IMR-90 (cell line): ENCODE data around the gene C3. TPM values are rescaled to one million over a fixed set of nuclear protein-coding genes. Genes with fewer than 3 reads are reported as not detected.

Experiments
- ATAC-seq: fragments of 200-7000 bp; cut with Tn5 transposase; 2 replicates; pipeline ENCODE4 v1.9.1; 2020; ENCODE audit warnings: low read depth, mild to moderate bottlenecking, moderate library complexity
- BruUV-seq: library from RNA; stranded (reverse); fragments of 400-500 nt; replicated peaks from 2 replicates; lab custom pipeline; 2021; lab: Mats Ljungman, UMichigan
- CTCF ChIA-PET: fragments of 300-600 bp; formaldehyde crosslinking; extraction: SDS; loops from one replicate; lab custom pipeline; 2021; ENCODE audit warnings: antibody characterized with exemption; lab: Yijun Ruan, JAX
- POLR2A ChIA-PET: fragments of 300-600 bp; sonication (Branson Sonifier 250); formaldehyde crosslinking; loops from one replicate; lab custom pipeline; 2022; ENCODE audit warnings: antibody characterized with exemption; ENCODE audit not compliant: unreplicated experiment; lab: Charles Lee
- DNase-seq: peaks from one replicate; pipeline ENCODE4 v3.0.0; 2013
- H2AFZ ChIP-seq: replicated peaks from 2 replicates; pipeline ENCODE3; 2013; ENCODE audit warnings: low read length, mild to moderate bottlenecking; ENCODE audit not compliant: poor library complexity
- H2AK5ac ChIP-seq: 2 replicates; pipeline ENCODE4 v1.6.1; 2013; ENCODE audit warnings: low read depth, low read length, inconsistent platforms
- H2AK9ac ChIP-seq: replicated peaks from 2 replicates; pipeline ENCODE3; 2013; ENCODE audit warnings: mild to moderate bottlenecking, low read depth, low read length, moderate library complexity; ENCODE audit not compliant: poor library complexity
- H2BK120ac ChIP-seq: 2 replicates; pipeline ENCODE4 v1.6.1; 2013; ENCODE audit warnings: low read depth, low read length, inconsistent platforms
- H2BK15ac ChIP-seq: 3 replicates; pipeline ENCODE4 v1.6.1; 2013; ENCODE audit warnings: low read depth, low read length, inconsistent platforms
- H2BK20ac ChIP-seq: 2 replicates; pipeline ENCODE4 v1.6.1; 2013; ENCODE audit warnings: low read depth, mild to moderate bottlenecking, inconsistent platforms, low read length, moderate library complexity
- H2BK5ac ChIP-seq: 2 replicates; pipeline ENCODE4 v1.6.1; 2013; ENCODE audit warnings: mild to moderate bottlenecking, low read depth, low read length, inconsistent platforms; ENCODE audit not compliant: poor library complexity, severe bottlenecking
- H3K14ac ChIP-seq: replicated peaks from 2 replicates; pipeline ENCODE4 v1.6.1; 2013; ENCODE audit warnings: low read depth, low read length, inconsistent platforms
- H3K18ac ChIP-seq: 2 replicates; pipeline ENCODE4 v1.6.1; 2013; ENCODE audit warnings: low read depth, low read length, control low read depth
- H3K23ac ChIP-seq: 2 replicates; pipeline ENCODE4 v1.6.1; 2013; ENCODE audit warnings: low read depth, low read length, inconsistent platforms
- H3K27ac ChIP-seq: 2 replicates; pipeline ENCODE4 v1.5.1; 2013; ENCODE audit warnings: mild to moderate bottlenecking, control low read depth, low read length; ENCODE audit not compliant: insufficient read depth
- H3K27me3 ChIP-seq: 2 replicates; pipeline ENCODE4 v1.6.1; 2013; ENCODE audit warnings: low read length; ENCODE audit not compliant: control insufficient read depth, insufficient read depth
- H3K36me3 ChIP-seq: 2 replicates; pipeline ENCODE4 v1.6.1; 2013; ENCODE audit warnings: low read length, mixed read lengths; ENCODE audit not compliant: control insufficient read depth, insufficient read depth
- H3K4ac ChIP-seq: 2 replicates; pipeline ENCODE4 v1.6.1; 2013; ENCODE audit warnings: low read depth, low read length, inconsistent platforms
- H3K4me1 ChIP-seq: 2 replicates; pipeline ENCODE4 v1.6.1; 2013; ENCODE audit warnings: low read length, mixed read lengths; ENCODE audit not compliant: control insufficient read depth, insufficient read depth
- H3K4me2 ChIP-seq: 2 replicates; pipeline ENCODE4 v1.6.1; 2013; ENCODE audit warnings: low read depth, mild to moderate bottlenecking, control low read depth, low read length, moderate library complexity
- H3K4me3 ChIP-seq: 2 replicates; pipeline ENCODE4 v1.5.1; 2013; ENCODE audit warnings: low read depth, mild to moderate bottlenecking, control low read depth, low read length, moderate library complexity; ENCODE audit not compliant: insufficient read depth
- H3K56ac ChIP-seq: 2 replicates; pipeline ENCODE4 v1.6.1; 2013; ENCODE audit warnings: low read length, inconsistent platforms; ENCODE audit not compliant: insufficient read depth; ENCODE audit errors: extremely low read depth
- H3K79me1 ChIP-seq, 2 experiments: 2 replicates each; pipeline ENCODE4 v1.6.1; 2013; ENCODE audit warnings: low read length in 2 of 2, inconsistent platforms in 1 of 2, low read depth in 1 of 2
- H3K9ac ChIP-seq: 2 replicates; pipeline ENCODE4 v1.6.1; 2013; ENCODE audit warnings: low read depth, low read length, control low read depth
- H3K9me1 ChIP-seq: 2 replicates; pipeline ENCODE4 v1.6.1; 2013; ENCODE audit warnings: low read length, inconsistent platforms; ENCODE audit not compliant: insufficient read depth
- H3K9me3 ChIP-seq: 2 replicates; pipeline ENCODE4 v1.6.1; 2013; ENCODE audit warnings: low read length; ENCODE audit not compliant: control insufficient read depth, insufficient read depth
- H4K20me1 ChIP-seq: 2 replicates; pipeline ENCODE4 v1.6.1; 2013; ENCODE audit warnings: low read length, inconsistent platforms; ENCODE audit not compliant: insufficient read depth
- H4K5ac ChIP-seq: 2 replicates; pipeline ENCODE4 v1.6.1; 2013; ENCODE audit warnings: mild to moderate bottlenecking, low read depth, low read length, control low read depth
- H4K8ac ChIP-seq, 2 experiments: 2 replicates each; pipeline ENCODE4 v1.6.1; 2013; ENCODE audit warnings: low read depth in 2 of 2, low read length in 2 of 2, control low read depth in 1 of 2, inconsistent platforms in 1 of 2
- H4K91ac ChIP-seq: 2 replicates; pipeline ENCODE4 v1.6.1; 2013; ENCODE audit warnings: low read depth, low read length, inconsistent platforms; ENCODE audit not compliant: insufficient read depth
- ELK1 ChIP-seq: fragments of 150-350 bp; IDR thresholded peaks from 2 replicates; pipeline ENCODE4 v1.6.1; 2016; ENCODE audit warnings: low read depth, mild to moderate bottlenecking, low read length, moderate library complexity, borderline replicate concordance
- FOS ChIP-seq: fragments of 150-350 bp; IDR thresholded peaks from 2 replicates; pipeline ENCODE4 v1.6.1; 2016; ENCODE audit warnings: low read depth, low read length
- NFE2L2 ChIP-seq: fragments of 150-350 bp; IDR thresholded peaks from 2 replicates; pipeline ENCODE4 v1.6.1; 2016; ENCODE audit warnings: low read depth, mild to moderate bottlenecking, low read length
- POLR2A ChIP-seq: IDR thresholded peaks from 2 replicates; pipeline ENCODE4 v1.6.1; 2012; ENCODE audit warnings: mild to moderate bottlenecking, low read depth, low read length
- RCOR1 ChIP-seq: IDR thresholded peaks from 2 replicates; pipeline ENCODE4 v1.6.1; 2012; ENCODE audit warnings: mild to moderate bottlenecking, low read length, improper control_type of control experiment; ENCODE audit not compliant: insufficient replicate concordance
- SMC3 ChIP-seq: fragments of 150-350 bp; IDR thresholded peaks from 2 replicates; pipeline ENCODE4 v1.6.1; 2016; ENCODE audit warnings: low read depth, mild to moderate bottlenecking, antibody characterized with exemption, low read length, moderate library complexity
- WGBS, 2 experiments: methylation state at CpG; one replicate each; pipeline versions ENCODE4 v1.1.5 to v1.1.7; 2013; ENCODE audit warnings: missing lambda C conversion rate in 2 of 2; ENCODE audit not compliant: insufficient read length in 1 of 2; ENCODE audit errors: extremely low coverage in 2 of 2; 5-methylcytosine and 5-hydroxymethylcytosine counted together
- dilution Hi-C: fragments of 300-500 bp; cut with HindIII; formaldehyde crosslinking; loops from one replicate; pipeline ENCODE4 v1.14.3; 2018; ENCODE audit warnings: low sequenced_read_pairs; ENCODE audit not compliant: unreplicated experiment
- in situ Hi-C: fragments of 300-500 bp; cut with MboI; formaldehyde crosslinking; loops from 3 replicates; pipeline ENCODE4 v1.14.3; 2019; ENCODE audit warnings: low sequenced_read_pairs, inconsistent platforms, mixed read lengths
- intact Hi-C: fragments of 100-400 bp; cut with micrococcal nuclease; formaldehyde crosslinking; loops from 2 replicates; pipeline ENCODE4 v1.10.0; 2022
- polyA plus RNA-seq, 3 experiments: library from polyadenylated mRNA; depleted of rRNA; stranded (reverse); fragments of >200 nt; gene quantifications; 2 replicates each; pipeline ENCODE4 v1.2.3, GENCODE V29; 2012; ENCODE audit warnings: low replicate concordance in 1 of 3
- total RNA-seq: library from RNA; depleted of rRNA; stranded (reverse); fragments of >200 nt; gene quantifications from 2 replicates; pipeline ENCODE4 v1.2.3, GENCODE V29; 2012
- TF ChIP-seq, protein P1 (sequence below): fragments of 150-350 bp; IDR thresholded peaks from 2 replicates; pipeline ENCODE4 v1.6.1; 2017; ENCODE audit warnings: mild to moderate bottlenecking, antibody characterized with exemption, low read length, low read depth

The C3 gene
- total and polyA plus RNA-seq, 2 of the 4 experiments (the other 2 are of a cell fraction), result 0.36 TPM; not detected in 1

GRCh38 chr19:6692027-6692426 lies 28.4 kb downstream of the C3 start:
- no peak overlapping the region for H3K14ac ChIP-seq
- no peak overlapping the region for H2AK5ac ChIP-seq
- ATAC-seq (no peak), DNase-seq (no peak)
- dilution Hi-C loops, result no loop called here
- no peak overlapping the region for H2AFZ ChIP-seq
- H3K4me2 ChIP-seq, result no peak overlapping the region
- H3K36me3 ChIP-seq, result no peaks in the 10 kb centered on the region
- H3K4me3 ChIP-seq, result no peak overlapping the region
- no peak overlapping the region for H2BK120ac ChIP-seq
- 79% methylated on average over 8 of the region's 10 CpGs; no CpG with 5 or more reads in 1 of the 2 experiments for WGBS, 2 experiments
- in situ Hi-C loops, result no loop called here
- H4K8ac ChIP-seq, result no peak overlapping the region
- H3K9me3 ChIP-seq, result peaks cover 12% of the 10 kb centered on the region
- H2BK15ac ChIP-seq, result no peak overlapping the region
- no peak overlapping the region for H2BK20ac ChIP-seq
- no peaks in the 10 kb centered on the region for H3K79me1 ChIP-seq
- no peaks in the 10 kb centered on the region for H4K20me1 ChIP-seq
- no peak overlapping the region for H4K91ac ChIP-seq
- no peak overlapping the region for H4K5ac ChIP-seq
- H3K4ac ChIP-seq, result no peak overlapping the region
- no peaks in the 10 kb centered on the region for H3K9me1 ChIP-seq
- H2BK5ac ChIP-seq, result no peak overlapping the region
- no peak overlapping the region for H3K56ac ChIP-seq
- no peak overlapping the region for H2AK9ac ChIP-seq
- BruUV-seq, result no TSS peak
- intact Hi-C loops, result no loop called here
- H3K23ac ChIP-seq, result no peak overlapping the region
- H3K18ac ChIP-seq, result no peak overlapping the region
- POLR2A ChIA-PET, result no interaction called here
- H3K27me3 ChIP-seq, result no peaks in the 10 kb centered on the region
- CTCF ChIA-PET, result no interaction called here
- H3K27ac ChIP-seq, result no peak overlapping the region
- no peak overlapping the region for H3K9ac ChIP-seq
- TF ChIP-seq FOS (no peak), RCOR1 (no peak), SMC3 (no peak), ELK1 (no peak), POLR2A (no peak), NFE2L2 (no peak)
- TF ChIP-seq, protein P1, sequence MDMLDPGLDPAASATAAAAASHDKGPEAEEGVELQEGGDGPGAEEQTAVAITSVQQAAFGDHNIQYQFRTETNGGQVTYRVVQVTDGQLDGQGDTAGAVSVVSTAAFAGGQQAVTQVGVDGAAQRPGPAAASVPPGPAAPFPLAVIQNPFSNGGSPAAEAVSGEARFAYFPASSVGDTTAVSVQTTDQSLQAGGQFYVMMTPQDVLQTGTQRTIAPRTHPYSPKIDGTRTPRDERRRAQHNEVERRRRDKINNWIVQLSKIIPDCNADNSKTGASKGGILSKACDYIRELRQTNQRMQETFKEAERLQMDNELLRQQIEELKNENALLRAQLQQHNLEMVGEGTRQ, result no peak
- no peaks in the 10 kb centered on the region for H3K4me1 ChIP-seq
